ENCODE measurements around the gene APBB1IP.
"Not testable (repeated sequence)": the region's sequence is repeated elsewhere in the genome, so short reads cannot be mapped to it uniquely, and the experiment has no call there.

APBB1IP gene

GRCh38 chr10:26445411-26446031, 7.4 kb downstream of the APBB1IP start:
- no peak for DNase-seq

GRCh38 chr10:26446258-26446657, 8.1 kb downstream of the APBB1IP start:
- DNase-seq = no peak

- DNase-seq = no peak
These were observed 10.2 kb downstream of the APBB1IP start for GRCh38 chr10:26448292-26448691.

GRCh38 chr10:26448706-26449435, 10.7 kb downstream of the APBB1IP start:
- no peak for DNase-seq

GRCh38 chr10:26449726-26450125, 11.6 kb downstream of the APBB1IP start:
- DNase-seq = no peak

GRCh38 chr10:26451903-26452302, 13.8 kb downstream of the APBB1IP start:
- DNase-seq = no peak

GRCh38 chr10:26453850-26454249, 15.7 kb downstream of the APBB1IP start:
- DNase-seq = no peak

- no peak for DNase-seq
These were observed 16.8 kb downstream of the APBB1IP start for GRCh38 chr10:26454891-26455290.

GRCh38 chr10:26455567-26456315, 17.6 kb downstream of the APBB1IP start:
- DNase-seq = no peak

- DNase-seq = no peak
These were observed 18.9 kb downstream of the APBB1IP start for GRCh38 chr10:26457088-26457487.

GRCh38 chr10:26460736-26461135, 22.6 kb downstream of the APBB1IP start:
- DNase-seq = no peak

- no peak for DNase-seq
These were observed 25.8 kb downstream of the APBB1IP start for GRCh38 chr10:26463986-26464385.

- no peak for DNase-seq
These were observed 26.6 kb downstream of the APBB1IP start for GRCh38 chr10:26464632-26465280.

GRCh38 chr10:26466531-26466930, 28.4 kb downstream of the APBB1IP start:
- not testable (repeated sequence) for DNase-seq

GRCh38 chr10:26467639-26468038, 29.5 kb downstream of the APBB1IP start:
- no peak for DNase-seq

GRCh38 chr10:26468291-26468690, 30.1 kb downstream of the APBB1IP start:
- no peak for DNase-seq

GRCh38 chr10:26468700-26469099, 30.6 kb downstream of the APBB1IP start:
- DNase-seq = no peak

- no peak for DNase-seq
These were observed 34.3 kb downstream of the APBB1IP start for GRCh38 chr10:26472492-26472778.

GRCh38 chr10:26474026-26474425, 35.9 kb downstream of the APBB1IP start:
- no peak for DNase-seq

- not testable (repeated sequence) for DNase-seq
These were observed 36.7 kb downstream of the APBB1IP start for GRCh38 chr10:26474845-26475244.

- DNase-seq = no peak
These were observed 37.2 kb downstream of the APBB1IP start for GRCh38 chr10:26475386-26475785.

GRCh38 chr10:26477501-26477900, 39.4 kb downstream of the APBB1IP start:
- no peak for DNase-seq

GRCh38 chr10:26478061-26478460, 39.9 kb downstream of the APBB1IP start:
- no peak for DNase-seq

Measured in activated CD8-positive, alpha-beta memory T cell treated with anti-CD3 and anti-CD28 coated beads for 24 hours (primary cell).